GM18519 (cell line): ENCODE results near the gene STK32C.

ENCODE experiments used
- ATAC-seq: cut with Tn5 transposase; IDR thresholded peaks from one replicate; pipeline ENCODE4 v1.9.1; 2021; ENCODE audit warnings: mild to moderate bottlenecking, moderate library complexity; ENCODE audit not compliant: unreplicated experiment, low FRiP score

The STK32C gene

DNA sequence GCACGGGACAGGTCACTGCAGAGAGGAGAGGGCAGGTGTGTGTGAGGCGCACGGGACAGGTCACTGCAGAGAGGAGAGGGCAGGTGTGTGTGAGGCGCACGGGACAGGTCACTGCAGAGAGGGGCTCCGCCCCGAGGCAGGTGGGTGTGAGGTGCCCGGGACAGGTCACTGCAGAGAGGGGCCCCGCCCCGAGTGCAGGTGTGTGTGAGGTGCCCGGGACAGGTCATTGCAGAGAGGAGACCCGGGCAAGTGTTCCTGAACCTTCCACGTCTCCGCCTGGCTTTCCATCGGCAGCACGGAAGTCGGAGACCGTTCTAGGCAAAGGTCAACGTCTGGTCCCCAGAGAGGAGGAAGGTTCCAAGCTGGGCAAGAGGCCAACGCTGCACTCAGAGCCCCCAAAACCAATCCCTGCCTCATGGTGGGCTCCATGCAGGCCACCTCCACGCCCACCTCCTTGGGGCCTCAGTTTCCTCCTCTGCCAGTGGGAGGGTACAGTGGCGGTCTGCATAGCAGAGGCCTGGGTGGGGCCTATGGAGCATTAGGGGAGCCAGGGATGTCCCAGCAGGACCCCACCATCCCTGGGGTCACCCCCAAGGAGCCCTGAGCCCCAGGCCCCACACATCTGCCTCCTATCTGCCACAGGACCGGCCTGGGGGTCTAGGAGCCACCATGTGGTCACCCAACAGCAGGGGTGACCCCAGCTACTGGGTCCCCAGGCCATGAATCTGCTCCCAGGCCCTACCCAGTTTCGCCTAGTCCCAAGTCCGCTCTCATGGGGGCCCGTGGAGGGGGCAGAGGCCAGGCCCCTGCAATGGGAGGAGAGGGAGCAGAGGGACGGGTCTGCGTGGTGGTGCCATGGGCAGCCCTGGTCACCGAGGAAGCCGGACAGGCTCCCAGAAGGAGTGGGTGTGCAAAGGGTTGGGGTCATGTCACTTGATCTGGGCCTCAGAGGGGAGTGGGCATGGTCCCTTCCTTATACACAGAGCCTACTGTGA, 57.0 kb downstream of the STK32C start:
- no peak for ATAC-seq

DNA sequence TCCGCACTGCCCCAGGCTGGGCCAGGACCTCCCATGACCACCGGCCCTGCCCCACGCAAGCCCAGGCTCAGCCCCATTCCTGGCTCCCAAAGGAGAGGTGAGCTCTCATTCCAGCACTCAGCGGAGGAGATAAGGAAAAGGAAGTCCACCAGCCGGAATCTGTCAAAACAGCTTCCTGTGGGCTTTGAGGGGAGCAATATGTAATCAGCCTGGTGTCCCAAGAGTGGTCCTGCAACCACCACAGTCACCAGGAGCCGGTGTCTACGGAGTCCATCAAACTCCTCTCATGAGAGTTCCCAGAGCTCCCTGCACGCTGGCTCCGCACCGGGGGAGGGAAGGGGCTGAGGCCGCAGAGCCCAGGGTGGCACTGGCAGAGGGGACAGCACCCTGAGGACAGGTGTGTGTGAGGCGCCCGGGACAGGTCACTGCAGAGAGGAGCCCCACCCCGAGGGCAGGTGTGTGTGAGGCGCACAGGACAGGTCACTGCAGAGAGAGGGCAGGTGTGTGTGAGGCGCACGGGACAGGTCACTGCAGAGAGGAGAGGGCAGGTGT, 57.9 kb downstream of the STK32C start:
- ATAC-seq = no peak

DNA sequence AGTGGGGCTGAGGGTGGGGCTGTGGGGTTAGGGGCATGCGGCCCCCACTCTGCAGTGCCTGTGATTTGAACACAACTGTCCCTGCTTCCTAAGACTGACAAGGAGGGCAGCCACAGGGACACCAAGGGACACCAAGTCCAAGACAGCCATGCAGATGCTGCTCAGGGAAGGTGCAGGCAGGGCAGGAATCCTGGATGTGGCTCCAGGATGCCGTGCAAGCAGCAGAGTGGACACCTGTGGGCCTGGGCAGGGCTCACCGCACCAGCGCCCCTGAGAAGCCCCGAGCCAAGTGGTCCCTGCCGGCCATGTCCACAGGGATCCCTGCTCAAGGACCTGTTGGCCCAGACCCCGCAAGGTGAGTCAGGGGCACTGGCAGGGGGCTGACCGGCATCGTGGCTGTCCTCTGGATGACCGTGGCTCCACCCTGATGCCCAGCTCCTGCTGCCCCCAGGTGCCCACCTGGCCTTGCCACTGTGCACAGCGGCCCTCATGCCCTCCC, 58.5 kb downstream of the STK32C start:
- no peak for ATAC-seq

DNA sequence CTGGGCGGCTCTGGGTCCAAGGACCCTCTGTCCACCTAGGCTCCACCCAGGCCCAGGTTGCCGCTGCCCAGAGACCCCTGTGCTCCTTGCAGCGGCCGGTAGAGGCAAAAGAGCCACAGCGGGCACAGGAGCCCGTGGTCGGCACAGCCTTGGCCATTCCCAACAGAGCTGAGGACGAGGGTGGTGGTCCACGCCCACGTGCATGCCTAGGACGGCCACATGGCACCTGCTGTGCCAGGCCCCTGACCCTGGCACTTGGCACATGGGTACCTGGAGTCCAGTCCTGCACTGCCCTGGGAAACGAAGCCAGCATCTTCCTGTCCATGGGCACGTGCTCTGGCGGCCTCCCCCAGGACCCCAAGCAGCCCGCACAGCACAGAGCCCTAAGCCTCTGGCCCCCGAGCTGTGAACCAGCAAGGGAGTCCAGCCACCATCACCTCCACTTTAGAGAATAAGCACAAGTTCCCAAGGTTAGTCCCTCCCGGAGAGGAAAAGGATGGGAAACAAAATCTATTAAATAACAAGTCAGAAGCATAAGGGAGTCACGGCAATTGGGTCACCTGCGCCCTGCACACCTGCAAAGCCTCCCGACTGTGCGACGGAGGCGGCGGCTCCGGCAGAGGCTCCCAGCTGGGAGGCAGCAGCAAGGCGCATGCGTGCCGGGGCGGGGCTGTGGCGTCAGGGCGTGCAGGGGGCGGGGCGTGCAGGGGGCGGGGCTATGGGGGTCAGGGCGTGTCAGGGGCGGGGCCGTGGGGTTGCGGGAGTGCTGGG, 59.1 kb downstream of the STK32C start:
- no peak for ATAC-seq

DNA sequence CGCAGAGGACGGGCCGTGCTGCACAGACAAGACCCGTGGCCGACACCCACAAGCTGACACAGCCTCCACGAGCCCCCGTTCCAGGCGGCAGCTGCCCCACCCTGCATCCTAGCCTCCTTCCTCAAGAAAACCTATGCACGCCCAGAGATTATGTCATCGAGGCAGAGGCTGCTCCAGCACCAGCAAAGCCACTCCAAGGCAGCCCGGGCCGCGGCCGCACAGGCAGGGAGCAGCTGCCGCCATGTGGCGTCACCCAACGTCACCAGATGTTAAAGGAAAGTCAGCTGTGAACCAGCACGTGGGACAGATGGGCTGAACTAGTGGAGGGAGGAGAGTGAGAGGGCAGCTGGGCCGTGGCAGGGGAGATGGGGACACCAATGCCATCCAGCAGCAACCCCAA, 59.8 kb downstream of the STK32C start:
- no peak for ATAC-seq

DNA sequence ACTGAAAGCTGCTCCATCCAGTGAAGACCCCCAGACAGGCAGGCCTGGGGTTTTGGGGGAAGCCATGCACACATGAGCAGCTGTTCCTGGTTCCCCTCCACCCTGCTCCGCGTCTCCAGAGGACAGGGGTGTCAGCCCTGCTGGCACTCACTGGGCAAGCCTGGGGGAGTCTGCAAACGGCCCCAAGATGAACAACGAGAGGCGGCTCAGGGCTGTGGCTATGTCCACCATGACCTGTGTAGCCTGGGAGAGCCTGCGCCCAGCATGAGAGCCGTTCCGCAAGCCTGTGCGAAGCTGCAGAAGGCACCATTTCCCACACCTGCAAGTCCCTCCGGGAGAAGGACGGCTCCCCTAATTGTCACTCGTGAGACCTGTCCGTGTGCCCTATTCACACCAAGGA, 61.5 kb downstream of the STK32C start:
- ATAC-seq = no peak

DNA sequence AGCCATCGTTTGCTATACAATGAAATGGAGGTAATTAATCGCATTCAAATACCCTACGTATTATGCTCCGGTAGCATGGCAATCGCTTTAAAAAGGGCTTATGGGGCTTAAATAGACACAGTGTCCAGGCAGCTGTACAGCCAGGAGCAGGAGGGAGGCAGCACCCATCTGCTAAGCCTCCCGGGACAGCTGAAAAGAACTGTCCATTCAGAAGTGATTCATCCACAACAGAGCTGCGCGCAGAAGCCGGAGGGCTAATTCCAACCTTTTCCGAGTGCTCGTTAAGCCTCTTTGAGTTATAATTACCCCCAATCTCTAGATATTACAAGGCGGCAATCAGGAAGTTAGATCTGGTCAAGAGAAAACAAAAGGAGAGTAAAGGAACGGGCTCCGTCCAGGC, 62.7 kb downstream of the STK32C start:
- no peak for ATAC-seq

DNA sequence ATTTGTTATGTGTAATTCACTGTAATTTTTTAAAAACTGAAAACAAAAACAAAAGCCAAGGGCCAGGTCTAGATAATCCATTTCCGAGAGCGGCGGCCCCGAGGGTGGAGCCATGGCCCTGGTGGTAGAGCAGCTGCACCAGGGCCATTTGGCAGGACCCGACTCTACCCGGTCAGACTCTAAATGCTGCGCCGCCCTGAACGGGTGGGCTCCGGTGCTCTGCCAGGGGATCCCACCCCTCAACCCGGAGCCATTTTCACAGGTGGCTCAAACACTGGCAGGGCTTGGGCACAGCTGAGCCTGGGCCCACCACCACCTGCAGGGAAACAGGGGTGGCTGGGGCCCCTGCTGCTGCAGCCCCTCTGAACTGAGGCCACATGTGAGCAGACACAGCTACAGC, 64.1 kb downstream of the STK32C start:
- no peak for ATAC-seq

DNA sequence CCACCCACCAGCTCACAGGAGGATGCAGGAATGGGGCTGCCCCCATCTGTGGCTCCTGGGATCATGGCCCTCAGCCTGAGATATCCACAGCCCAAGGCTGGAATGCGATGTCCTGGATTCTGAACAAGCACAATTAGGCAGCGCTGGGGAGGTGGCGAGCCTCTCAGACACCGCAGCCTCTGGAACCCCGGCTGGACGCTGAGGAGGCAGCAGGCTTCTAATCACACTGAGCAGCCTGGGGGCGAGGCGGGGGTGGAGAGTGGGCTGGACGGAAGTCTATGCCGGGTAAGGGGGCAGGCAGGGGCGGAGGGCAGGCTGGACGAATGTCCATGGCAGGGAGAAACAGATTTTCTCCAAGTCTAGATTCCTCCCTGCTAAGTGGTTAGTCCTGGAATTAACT, 64.6 kb downstream of the STK32C start:
- no peak for ATAC-seq

DNA sequence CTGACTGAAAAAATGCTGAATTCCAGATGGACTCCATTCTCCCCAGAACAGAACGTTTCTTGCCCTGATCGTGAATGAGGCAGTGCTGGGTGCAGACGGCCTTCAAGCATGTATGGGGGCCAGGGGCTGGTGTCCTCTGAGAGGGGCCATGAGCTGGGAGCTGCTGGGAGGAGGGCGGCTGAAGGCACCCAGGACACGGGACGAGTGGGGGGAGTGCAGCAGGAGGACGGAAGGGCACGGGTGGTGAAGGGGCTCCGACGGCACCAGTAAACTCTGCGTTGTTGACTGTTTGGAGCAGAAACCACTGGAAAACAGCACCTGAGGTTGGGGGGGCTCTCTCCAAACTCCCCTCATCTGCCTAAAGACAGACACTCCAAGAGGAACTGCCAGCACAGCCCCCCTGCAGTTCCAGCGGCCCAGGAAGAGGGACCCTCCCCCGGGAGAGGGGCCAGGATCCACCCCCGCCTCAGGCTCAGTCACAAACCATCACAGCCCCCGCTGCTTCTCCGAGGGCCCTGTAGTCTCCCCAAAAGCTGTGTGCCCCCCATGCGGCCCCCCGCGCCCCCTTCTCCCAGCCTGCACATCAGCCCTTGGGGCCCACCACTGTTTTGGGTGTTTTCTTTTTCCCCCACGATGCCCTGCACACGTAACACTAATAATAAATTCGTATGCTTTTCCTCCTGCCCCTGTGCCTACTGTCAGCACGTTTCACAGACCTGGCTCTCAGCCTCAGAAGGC, 65.5 kb downstream of the STK32C start:
- ATAC-seq = no peak

DNA sequence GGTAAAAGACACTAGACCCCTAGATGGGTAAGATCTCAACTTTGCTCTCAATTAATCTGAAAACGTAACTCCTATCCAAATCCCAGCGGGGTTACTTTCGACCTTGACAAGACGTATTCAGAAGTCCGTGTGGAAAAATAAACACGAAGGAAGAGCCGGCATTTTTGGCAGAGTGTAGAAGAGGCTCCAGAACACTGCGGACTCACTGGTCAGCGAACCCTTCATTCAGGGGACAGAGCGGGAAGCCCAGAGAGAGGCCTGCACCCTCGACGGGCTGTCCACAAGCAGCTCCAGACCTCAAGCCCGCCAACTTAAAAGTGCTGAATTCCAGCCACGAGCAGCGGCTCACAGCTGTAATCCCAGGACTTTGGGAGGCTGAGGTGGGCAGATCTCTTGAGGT, 66.3 kb downstream of the STK32C start:
- ATAC-seq = no peak

DNA sequence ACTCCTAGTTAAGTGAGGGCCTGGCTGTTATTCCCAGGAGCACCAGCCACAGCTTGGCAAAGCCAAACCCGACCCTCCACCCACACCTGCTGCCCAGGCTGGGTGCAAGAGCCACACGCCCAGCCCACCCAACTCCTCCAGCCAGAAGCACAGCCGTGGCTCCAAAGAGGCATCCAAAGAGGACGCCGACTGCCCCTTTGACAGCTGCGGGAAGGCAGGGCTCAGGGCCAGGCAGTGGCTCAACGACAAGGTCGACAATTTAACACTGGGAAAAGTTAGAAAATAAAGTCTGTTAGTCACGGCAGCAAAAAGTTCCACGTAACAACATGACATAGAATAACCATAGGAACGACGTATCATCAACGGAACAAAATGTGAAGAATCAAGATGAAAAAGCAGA, 66.7 kb downstream of the STK32C start:
- no peak for ATAC-seq

DNA sequence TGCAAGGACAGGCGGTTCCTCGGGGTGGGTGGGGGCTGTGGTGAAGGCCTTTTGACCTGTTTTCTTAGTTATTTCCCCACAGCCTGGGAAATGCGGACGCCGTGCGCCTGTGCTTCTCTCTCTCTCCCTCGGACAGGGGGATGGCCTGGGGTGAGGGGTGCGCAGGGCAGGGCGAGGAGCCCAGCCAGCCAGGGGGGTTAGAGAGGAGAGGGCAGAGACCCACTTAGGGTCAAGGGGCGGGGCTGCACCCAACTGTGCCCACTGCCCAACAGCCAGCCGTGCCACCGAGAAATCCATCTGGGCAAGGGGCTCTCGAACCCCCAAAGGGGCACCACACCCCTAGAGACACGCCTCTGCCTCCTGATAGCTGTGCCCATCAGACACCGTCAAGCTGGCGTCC, 67.2 kb downstream of the STK32C start:
- no peak for ATAC-seq

DNA sequence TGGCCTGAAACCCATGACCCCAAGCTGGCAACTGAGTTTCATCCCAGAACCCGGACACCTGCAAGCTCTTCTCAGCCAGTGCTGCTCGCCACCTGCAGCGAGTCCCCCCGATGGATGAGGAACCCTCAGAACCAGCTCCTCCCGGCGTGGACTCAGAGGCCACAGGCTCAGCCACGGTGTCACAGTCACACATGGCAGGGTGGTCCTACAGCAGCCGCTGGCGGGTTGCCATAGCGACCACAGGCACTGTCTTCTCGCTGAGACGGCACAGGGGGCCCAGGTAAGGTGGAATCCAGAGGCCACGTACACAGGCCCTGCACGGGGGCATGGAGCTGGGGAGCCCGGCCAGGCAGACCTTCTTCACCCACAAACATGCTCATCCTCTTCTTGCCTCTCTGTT, 67.6 kb downstream of the STK32C start:
- ATAC-seq = no peak

DNA sequence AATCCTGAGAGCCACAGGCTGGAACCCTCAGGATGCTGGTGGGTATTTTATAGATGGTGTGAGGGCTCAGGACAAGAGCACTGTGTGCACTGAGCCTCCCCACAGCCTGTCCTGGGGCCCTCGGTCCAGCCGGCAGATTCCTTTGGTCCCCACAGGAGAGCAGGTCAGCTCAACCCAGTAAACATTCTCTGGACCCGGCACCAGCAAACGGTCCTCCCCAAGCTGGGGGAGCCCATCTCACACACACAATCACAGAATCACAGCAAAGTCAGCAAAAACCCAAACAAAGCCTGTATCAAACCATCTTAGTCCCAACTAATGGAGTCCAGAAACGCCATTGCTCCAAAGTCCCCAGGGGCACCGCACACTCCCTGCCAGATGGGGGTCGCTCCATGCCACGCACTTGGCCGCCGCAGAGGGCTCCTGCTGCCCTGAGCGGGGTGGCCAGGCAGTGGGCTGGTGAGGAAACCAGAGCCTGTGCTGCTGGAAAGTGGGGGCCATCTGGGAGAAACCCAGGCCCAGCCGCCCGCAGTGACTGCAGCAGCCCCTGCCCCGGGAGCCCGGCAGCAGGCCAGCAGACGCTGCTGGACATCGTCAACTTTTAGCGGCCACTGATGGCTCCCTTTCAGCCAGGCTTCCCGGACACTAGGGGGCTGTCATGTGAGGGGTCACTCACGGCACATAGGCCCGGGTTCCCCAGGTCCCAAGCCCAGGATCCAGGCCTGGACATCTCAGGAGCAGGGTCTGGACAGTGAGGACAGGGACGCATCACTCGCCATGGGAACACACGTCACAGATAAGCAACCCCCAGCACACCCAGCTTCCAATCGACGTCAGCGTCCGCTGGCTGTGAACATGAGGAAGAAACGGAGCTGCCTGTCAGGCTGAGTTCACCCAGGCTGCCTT, 68.4 kb downstream of the STK32C start:
- no peak for ATAC-seq

DNA sequence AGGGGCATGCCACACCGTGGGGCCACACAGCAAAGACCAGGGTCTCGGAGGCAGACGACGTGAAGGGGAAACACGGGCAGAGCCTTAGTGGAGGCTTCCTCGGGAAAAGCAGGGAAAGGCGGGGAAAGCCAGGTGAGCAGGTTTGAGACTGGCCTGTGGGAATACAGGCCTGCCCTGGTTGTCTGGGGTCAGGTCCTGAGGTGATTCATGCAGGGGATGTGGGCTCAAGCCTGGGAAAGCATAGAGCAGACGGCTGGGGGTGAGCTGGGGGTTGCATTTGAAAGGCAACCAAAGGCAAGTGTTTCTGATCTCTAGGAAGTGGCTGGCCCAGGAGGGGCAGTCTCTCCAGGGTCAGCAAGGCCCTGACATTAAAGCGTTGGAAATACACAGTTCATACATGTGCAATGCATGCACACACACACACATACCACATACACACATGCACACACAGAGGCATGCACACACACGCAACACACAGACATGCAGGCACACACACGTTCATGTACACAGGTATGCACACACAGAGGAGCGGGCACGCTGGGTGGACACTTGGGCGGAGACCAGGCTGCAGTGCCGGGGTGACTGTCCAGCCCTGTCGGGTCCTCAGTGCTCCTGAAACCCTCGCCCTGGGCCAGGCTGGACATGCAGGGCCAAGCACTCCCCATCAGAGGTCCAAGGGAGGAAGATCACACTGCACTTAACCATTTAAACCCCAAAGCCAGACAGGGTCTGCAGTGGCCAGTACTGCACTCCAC, 69.2 kb downstream of the STK32C start:
- ATAC-seq = no peak

DNA sequence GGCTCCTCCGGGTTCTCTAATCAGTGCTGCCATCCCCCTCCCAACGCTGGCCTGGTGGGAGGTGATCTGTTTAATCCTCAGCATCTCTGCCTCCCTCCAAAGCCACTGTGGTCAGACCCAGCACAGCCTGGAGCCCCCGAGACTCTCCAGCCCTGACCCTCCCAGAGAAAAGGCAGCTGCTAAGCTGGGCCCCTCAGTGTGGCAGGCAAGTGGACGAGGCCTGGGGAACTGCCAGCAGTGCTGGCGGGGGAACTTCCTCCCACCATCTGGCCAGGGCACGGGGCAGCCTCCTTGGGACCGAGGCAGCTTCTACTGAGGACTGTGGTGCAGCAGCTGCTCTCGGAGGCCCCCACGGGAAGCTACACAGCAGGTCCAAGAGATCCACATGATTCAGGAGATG, 69.9 kb downstream of the STK32C start:
- no peak for ATAC-seq

DNA sequence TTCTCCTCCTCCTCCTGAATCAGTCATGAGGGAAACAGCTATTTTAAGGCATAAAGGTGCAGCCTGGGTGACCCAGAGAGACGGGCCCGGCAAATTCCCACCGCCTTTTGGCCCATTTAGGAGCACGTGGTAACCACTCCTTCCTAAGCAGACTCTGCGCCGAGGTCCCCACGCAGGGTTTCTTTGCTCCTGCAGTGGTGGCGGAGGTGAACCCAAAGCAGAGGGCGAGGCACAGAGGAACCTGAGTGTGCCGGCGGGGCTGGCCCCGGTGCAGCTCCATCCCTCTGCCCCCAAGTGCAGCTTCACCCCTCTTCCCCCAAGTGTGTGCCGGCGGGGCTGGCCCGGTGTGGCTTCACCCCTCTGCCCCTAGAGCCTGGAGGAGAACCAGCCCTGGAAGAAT, 70.4 kb downstream of the STK32C start:
- ATAC-seq = no peak

DNA sequence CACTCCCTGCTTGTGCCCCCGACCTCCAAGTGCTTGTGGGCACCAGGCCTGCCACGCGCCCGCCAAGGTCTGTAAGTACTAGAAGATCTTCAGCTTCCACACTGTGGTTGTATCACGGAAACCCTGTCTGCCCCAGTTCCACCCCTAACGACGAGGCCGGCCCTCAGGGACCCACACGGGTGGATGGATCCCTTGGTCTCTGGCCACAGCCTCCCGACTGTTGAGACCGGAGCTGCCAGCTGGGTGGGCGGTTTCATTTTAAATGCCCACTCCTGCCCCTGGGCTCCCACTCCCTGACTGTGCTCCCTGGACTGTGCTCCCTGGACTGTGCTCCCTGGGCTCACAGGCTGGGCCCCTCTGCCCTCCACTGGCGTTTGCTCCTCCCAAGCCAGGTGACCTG, 70.9 kb downstream of the STK32C start:
- no peak for ATAC-seq
